ENCODE data around the gene TBC1D28. TPM values are rescaled to one million over a fixed set of nuclear protein-coding genes. Genes with fewer than 3 reads are reported as not detected.
"Not testable (repeated sequence)": the region's sequence is repeated elsewhere in the genome, so short reads cannot be mapped to it uniquely, and the experiment has no call there.

TBC1D28 gene
- total and polyA plus RNA-seq, 11 donors, result not detected

GRCh38 chr17:18625509-18626104 lies 18.6 kb downstream of the TBC1D28 start:
- H3K27me3 ChIP-seq; H3K36me3 ChIP-seq; H3K9me3 ChIP-seq; H3K4me1 ChIP-seq; intact Hi-C loops (cut with DNase I): not testable (repeated sequence)
- H3K27ac ChIP-seq, result peak overlapping the region in 8 of 12 donors; percentile 24 to 78 (median 68)
- 4 to 9% (median 5%) methylated on average over 8 to 22 of the region's 22 CpGs for WGBS, 4 donors
- peak overlapping the region in 11 of 12 donors; percentile 21 to 67 (median 52) for H3K4me3 ChIP-seq
- ATAC-seq (peak; percentile 98 to 99 (median 99)), DNase-seq (peak; percentile 83 to 97 (median 95))
- TF ChIP-seq CTCF (IDR thresholded peaks at IDR 0.05) (peak; percentile 91 to 100 (median 99)), POLR2A (IDR thresholded peaks at IDR 0.05) (peak in 1 of 2 donors; percentile 69)

GRCh38 chr17:18624862-18625501 lies 19.2 kb downstream of the TBC1D28 start:
- H3K9me3 ChIP-seq; DNase-seq; intact Hi-C loops (cut with DNase I); H3K36me3 ChIP-seq; H3K4me1 ChIP-seq; H3K27me3 ChIP-seq: not testable (repeated sequence)
- WGBS, 4 donors, result 27 to 76% (median 37%) methylated on average over 10 to 26 of the region's 35 CpGs
- Histone ChIP-seq H3K4me3 (peak overlapping the region in 11 of 12 donors; percentile 21 to 67 (median 52)), H3K27ac (peak overlapping the region in 8 of 12 donors; percentile 24 to 78 (median 68))
- ATAC-seq, result peak; percentile 63 to 84 (median 80)

- WGBS, 4 donors, result 67 to 91% (median 88%) methylated on average over 1 of the region's 2 CpGs
- H3K27ac ChIP-seq; DNase-seq; H3K9me3 ChIP-seq; ATAC-seq; H3K27me3 ChIP-seq; intact Hi-C loops (cut with DNase I); H3K4me3 ChIP-seq; H3K36me3 ChIP-seq; H3K4me1 ChIP-seq: not testable (repeated sequence)
These were observed 26.6 kb downstream of the TBC1D28 start for GRCh38 chr17:18617613-18618012.

- H3K4me3 ChIP-seq; DNase-seq; H3K4me1 ChIP-seq; H3K27ac ChIP-seq; H3K36me3 ChIP-seq; ATAC-seq; H3K27me3 ChIP-seq; intact Hi-C loops (cut with DNase I); H3K9me3 ChIP-seq: not testable (repeated sequence)
These were observed 31.2 kb downstream of the TBC1D28 start for GRCh38 chr17:18613016-18613415.

- WGBS, 4 donors, result 75 to 88% (median 84%) methylated on average over 2 of the region's 2 CpGs
These were observed 51.1 kb downstream of the TBC1D28 start for GRCh38 chr17:18593138-18593537.

More at GRCh38 chr17:18593138-18593537, 51.1 kb downstream of the TBC1D28 start:
- H3K9me3 ChIP-seq; DNase-seq; ATAC-seq; H3K36me3 ChIP-seq; H3K27ac ChIP-seq; H3K4me1 ChIP-seq; intact Hi-C loops (cut with DNase I); H3K27me3 ChIP-seq; H3K4me3 ChIP-seq: not testable (repeated sequence)

Other genes starting within 250 kb of the TBC1D28 start
- under 1 TPM in 1 of 9 donors, not detected in 8; 0.43 TPM for gene LGALS9C, start 167.6 kb downstream of the TBC1D28 start, total RNA-seq
- not detected for gene LGALS9C, start 167.6 kb downstream of the TBC1D28 start, polyA plus RNA-seq
- 1 to 10 TPM in 3 of 9 donors, under 1 TPM in 6; 0.32 to 5.1 (median 0.67) TPM for gene FOXO3B, start 37.9 kb upstream of the TBC1D28 start, total RNA-seq
- 1 to 10 TPM in 1 of 2 donors, under 1 TPM in 1; 0.42 to 1.1 TPM for gene FOXO3B, start 37.9 kb upstream of the TBC1D28 start, polyA plus RNA-seq
- under 1 TPM in 2 of 9 donors, not detected in 7; 0.11 to 0.12 TPM for gene FBXW10, start 99.7 kb upstream of the TBC1D28 start, total RNA-seq
- under 1 TPM in 1 of 2 donors, not detected in 1; 0.04 TPM for gene FBXW10, start 99.7 kb upstream of the TBC1D28 start, polyA plus RNA-seq
- 10 to 100 TPM; 13.6 to 27.7 (median 20.6) TPM for gene TVP23B, start 136.8 kb upstream of the TBC1D28 start, total RNA-seq
- gene TVP23B, start 136.8 kb upstream of the TBC1D28 start, polyA plus RNA-seq, result 10 to 100 TPM; 16.6 to 42.0 TPM
- 10 to 100 TPM; 13.1 to 23.3 (median 17.8) TPM for gene PRPSAP2, start 213.7 kb upstream of the TBC1D28 start, total RNA-seq
- gene PRPSAP2, start 213.7 kb upstream of the TBC1D28 start, polyA plus RNA-seq, result 10 to 100 TPM; 11.0 to 26.2 TPM